Measurements from ENCODE around the gene TNF.

TNF gene

DNA sequence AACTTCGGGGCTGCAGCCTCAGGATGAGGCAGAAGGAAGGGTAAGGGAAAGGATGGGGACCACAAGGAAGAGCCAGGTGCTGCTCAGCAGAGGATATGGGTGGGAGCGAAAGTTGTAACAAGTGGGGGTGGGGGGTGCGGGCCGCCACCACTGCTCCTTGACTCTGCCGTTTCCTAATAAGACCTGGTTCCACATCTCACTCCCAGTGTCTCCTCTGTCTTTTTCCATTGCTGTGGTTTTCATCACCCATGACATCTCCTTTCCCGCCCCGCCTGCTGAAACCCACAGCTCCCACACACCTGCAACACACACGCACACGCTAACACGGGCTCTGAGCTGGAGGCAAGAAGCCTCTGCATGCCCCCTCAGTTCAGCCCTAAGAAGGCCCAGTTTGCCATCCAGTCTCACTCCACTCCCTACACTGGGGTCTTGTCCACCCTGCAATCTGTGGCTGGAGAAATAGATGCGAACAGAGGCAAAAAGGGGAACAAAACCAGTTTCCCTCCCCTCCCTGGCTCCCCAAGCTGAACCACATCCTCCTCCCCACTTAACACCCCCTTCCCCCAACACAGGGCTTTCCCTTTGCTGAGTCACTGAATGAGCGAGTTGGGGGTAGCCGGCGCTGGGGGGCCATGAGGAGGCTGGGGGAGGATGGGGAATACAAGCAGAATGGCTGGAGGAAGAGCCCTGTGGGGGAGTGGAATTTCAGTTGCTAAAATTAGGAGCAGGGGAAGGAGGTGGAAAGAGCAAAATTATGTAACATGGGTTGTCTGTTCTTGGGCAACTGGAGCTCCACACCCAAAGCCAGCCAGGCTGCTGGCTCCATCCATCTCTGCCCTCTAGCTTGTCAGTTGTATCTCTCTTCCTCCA is 16.5 kb upstream of the TNF start:
- CTCF ChIA-PET, result interaction anchor here (0.6 kb wide), 1 partner anchor 38 kb away, joined by 3 read pairs; no protein-coding TSS in a partner anchor
- no peak for DNase-seq (ENCODE audit: low spot score)
- peak overlapping the region; percentile 57 for H3K27ac ChIP-seq
- TF ChIP-seq, protein P1, sequence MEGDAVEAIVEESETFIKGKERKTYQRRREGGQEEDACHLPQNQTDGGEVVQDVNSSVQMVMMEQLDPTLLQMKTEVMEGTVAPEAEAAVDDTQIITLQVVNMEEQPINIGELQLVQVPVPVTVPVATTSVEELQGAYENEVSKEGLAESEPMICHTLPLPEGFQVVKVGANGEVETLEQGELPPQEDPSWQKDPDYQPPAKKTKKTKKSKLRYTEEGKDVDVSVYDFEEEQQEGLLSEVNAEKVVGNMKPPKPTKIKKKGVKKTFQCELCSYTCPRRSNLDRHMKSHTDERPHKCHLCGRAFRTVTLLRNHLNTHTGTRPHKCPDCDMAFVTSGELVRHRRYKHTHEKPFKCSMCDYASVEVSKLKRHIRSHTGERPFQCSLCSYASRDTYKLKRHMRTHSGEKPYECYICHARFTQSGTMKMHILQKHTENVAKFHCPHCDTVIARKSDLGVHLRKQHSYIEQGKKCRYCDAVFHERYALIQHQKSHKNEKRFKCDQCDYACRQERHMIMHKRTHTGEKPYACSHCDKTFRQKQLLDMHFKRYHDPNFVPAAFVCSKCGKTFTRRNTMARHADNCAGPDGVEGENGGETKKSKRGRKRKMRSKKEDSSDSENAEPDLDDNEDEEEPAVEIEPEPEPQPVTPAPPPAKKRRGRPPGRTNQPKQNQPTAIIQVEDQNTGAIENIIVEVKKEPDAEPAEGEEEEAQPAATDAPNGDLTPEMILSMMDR (conservative IDR thresholded peaks at IDR 0.05; ENCODE audit: low read depth), result no peak
- POLR2A ChIA-PET (ENCODE audit: low non-redundant PET), result no interaction called here

- POLR2A ChIA-PET (ENCODE audit: low non-redundant PET), result no interaction called here
- DNase-seq (ENCODE audit: low spot score), result no peak
- TF ChIP-seq, protein P1 (conservative IDR thresholded peaks at IDR 0.05; ENCODE audit: low read depth), result no peak
- CTCF ChIA-PET, result no interaction called here
- peak overlapping the region; percentile 57 for H3K27ac ChIP-seq
Measured at GRCh38 chr6:31559606-31559957, 15.8 kb upstream of the TNF start.

DNA sequence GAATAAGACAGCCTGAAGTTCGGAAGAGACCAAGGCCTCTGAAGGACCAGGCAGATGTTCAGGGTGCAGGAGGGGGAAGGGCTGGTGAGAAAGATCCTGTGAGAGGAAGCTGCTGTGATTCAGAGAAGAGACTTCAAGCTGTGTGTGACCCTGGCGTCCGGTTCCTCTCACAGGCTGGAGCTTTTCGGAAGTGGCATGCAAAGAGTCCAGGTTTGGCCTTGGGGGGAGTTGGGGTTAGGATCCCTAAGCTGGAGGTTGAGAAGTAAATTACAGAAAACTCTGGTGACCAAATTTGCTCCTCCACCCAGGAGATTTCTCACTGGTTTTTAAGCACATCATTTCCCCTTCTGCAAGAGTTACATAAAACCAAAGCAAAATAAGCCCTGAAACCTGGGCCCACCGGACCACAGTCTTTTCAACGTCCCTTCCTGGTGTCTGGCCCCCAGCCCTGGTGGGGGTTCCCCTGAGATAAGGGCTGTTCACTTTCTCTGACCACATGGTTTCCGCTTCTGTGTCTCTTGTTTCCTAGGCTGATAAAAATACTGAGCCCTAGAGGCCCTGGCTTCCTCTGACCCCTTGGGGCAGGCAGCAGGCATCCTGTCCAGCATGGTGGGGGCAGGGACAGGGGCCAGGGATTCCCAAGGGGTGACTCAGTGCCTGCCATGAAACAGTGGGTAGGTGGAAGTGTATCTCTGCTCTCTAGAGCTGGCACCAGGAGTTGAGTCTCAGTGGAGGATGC is 15.2 kb upstream of the TNF start:
- ChIA-PET CTCF (interaction anchor here (0.6 kb wide), 1 partner anchor 66 kb away, joined by 5 read pairs; no protein-coding TSS in a partner anchor), POLR2A (ENCODE audit: low non-redundant PET) (no interaction called here)
- peak overlapping the region; percentile 57 for H3K27ac ChIP-seq
- TF ChIP-seq, protein P1 (conservative IDR thresholded peaks at IDR 0.05; ENCODE audit: low read depth), result no peak
- peak; percentile 65 for DNase-seq (ENCODE audit: low spot score)

DNA sequence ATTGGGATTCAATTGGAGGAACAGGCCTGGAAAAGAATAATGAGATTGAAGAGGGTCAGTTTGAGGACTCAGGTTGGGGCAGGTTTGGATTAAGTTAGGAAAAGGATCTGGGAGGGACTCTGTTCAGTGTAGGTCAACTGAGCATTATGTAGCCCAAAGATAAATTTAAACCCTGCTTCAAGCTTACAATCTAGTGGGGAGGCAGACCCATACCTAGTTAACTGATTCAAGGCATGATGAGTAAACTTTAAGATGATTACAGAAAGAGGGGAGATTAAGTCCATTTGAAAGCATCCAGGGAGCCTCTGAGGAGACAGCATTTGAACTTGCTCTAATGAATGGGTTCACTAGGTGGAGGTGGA is 14.7 kb upstream of the TNF start:
- ChIA-PET POLR2A (ENCODE audit: low non-redundant PET) (no interaction called here), CTCF (interaction anchor here (0.6 kb wide), 1 partner anchor 66 kb away, joined by 5 read pairs; no protein-coding TSS in a partner anchor)
- DNase-seq (ENCODE audit: low spot score), result no peak
- peak overlapping the region; percentile 57 for H3K27ac ChIP-seq
- TF ChIP-seq, protein P1 (conservative IDR thresholded peaks at IDR 0.05; ENCODE audit: low read depth), result no peak

GRCh38 chr6:31567531-31568370 is 7.6 kb upstream of the TNF start:
- ChIA-PET POLR2A (ENCODE audit: low non-redundant PET) (no interaction called here), CTCF (interaction anchor here (0.6 to 1.7 kb wide), 3 partner anchors 13 to 431 kb away, joined by 3 to 5 read pairs (median 3); no protein-coding TSS in a partner anchor)
- DNase-seq (ENCODE audit: low spot score), result no peak
- TF ChIP-seq, protein P1 (conservative IDR thresholded peaks at IDR 0.05; ENCODE audit: low read depth), result no peak
- H3K27ac ChIP-seq, result no peak overlapping the region

DNA sequence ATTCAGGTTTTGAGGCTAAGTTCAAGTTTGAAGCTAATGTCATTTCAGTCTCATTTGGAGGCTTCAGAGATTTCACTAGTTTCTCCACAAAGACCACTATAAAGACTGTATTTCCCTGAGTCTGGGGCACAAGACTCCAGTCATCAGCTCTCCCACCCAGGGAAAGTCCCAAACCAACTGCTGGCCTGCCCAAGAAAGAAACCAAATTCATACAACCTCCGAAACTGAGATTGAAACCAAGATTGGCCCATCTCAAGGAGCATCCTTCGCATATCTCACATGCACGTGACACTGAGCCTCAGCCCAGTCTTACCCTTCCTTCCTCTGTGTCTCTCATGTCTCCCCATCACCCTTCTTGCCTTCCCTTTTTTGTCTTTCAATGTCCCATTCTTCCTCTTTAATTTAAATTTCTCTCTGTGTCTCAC is 6.8 kb upstream of the TNF start:
- no peak for DNase-seq (ENCODE audit: low spot score)
- ChIA-PET CTCF (interaction anchor here (1.7 kb wide), 1 partner anchor 12 kb away, joined by 5 read pairs; no protein-coding TSS in a partner anchor), POLR2A (ENCODE audit: low non-redundant PET) (no interaction called here)
- H3K27ac ChIP-seq, result no peak overlapping the region
- TF ChIP-seq, protein P1 (conservative IDR thresholded peaks at IDR 0.05; ENCODE audit: low read depth), result no peak
